ENCODE measurements around the gene EIF4E1B.

GRCh38 chr5:176662371-176663333 lies 32.2 kb downstream of the EIF4E1B start:
- no peak for TF ChIP-seq POLR2A (IDR thresholded peaks at IDR 0.05; ENCODE audit: low read depth, low read length)
- no peak for TF ChIP-seq POLR2AphosphoS5 (IDR thresholded peaks at IDR 0.05; ENCODE audit: low read depth, low read length)
- TF ChIP-seq TAF1 (IDR thresholded peaks at IDR 0.05; ENCODE audit: borderline replicate concordance, low read depth, low read length): no peak

All from GM12892 (cell line).